ENCODE data around the gene GPATCH2L. TPM values are rescaled to one million over a fixed set of nuclear protein-coding genes. Genes with fewer than 3 reads are reported as not detected.

The GPATCH2L gene
- total RNA-seq, 1 experiment from 2014 or later, result 76.7 TPM

- H4K20me1 ChIP-seq (ENCODE audit: control insufficient read depth, insufficient read depth, insufficient read length), result no peaks in the 10 kb centered on the region
- no peak overlapping the region for H3K56ac ChIP-seq (ENCODE audit: insufficient read length, low read depth, low read length)
- peaks cover 4% of the 10 kb centered on the region for H3K23me2 ChIP-seq (ENCODE audit: insufficient read length, low read depth, low read length, poor library complexity, severe bottlenecking)
- H3K4me1 ChIP-seq (ENCODE audit: insufficient read depth, low read length), result no peaks in the 10 kb centered on the region
- TF ChIP-seq CTCF (conservative IDR thresholded peaks at IDR 0.05), result no peak
- Mint-ChIP-seq H3K27me3 (ENCODE audit: low read depth) (peaks cover 59% of the 10 kb centered on the region), H3K36me3 (ENCODE audit: insufficient read depth in 1 of 3, low read depth in 3 of 3) (no peaks in the 10 kb centered on the region; a peak in 1 of 7 replicates), H3K27ac (no peak overlapping the region), H3K9me3 (peaks cover 3 to 10% of the 10 kb centered on the region in 2 experiments), H3K4me3 (no peak overlapping the region), H3K4me1 (peaks cover 8 to 10% of the 10 kb centered on the region in 2 experiments; a peak in 3 of 4 replicates)
- H3K4me2 ChIP-seq (ENCODE audit: insufficient read depth, insufficient read length, low read length), result no peak overlapping the region
- H2AFZ ChIP-seq (ENCODE audit: low read length), result no peak overlapping the region
- H4K5ac ChIP-seq (ENCODE audit: insufficient read length, low read depth, low read length), result no peak overlapping the region
- H3K27ac ChIP-seq (ENCODE audit: insufficient read length, low read depth, low read length), result no peak overlapping the region
- no peak overlapping the region for H2BK120ac ChIP-seq (ENCODE audit: low read depth, low read length, poor library complexity, severe bottlenecking)
- H3K14ac ChIP-seq (ENCODE audit: insufficient read depth, low read length), result no peak overlapping the region
- H3K79me2 ChIP-seq (ENCODE audit: insufficient read depth, low read length), result no peaks in the 10 kb centered on the region
- no peak overlapping the region for H2AK5ac ChIP-seq (ENCODE audit: insufficient read length, low read length)
- H2BK12ac ChIP-seq (ENCODE audit: insufficient read length, low read depth, low read length), result no peak overlapping the region
- no CpG with 5 or more reads among the region's 2 CpGs for WGBS (ENCODE audit: extremely low coverage, insufficient read length, low lambda C conversion rate)
- no peak overlapping the region for H2BK15ac ChIP-seq (ENCODE audit: low read depth, low read length)
- H3K4ac ChIP-seq (ENCODE audit: low read depth, low read length), result no peak overlapping the region
- H3K9ac ChIP-seq (ENCODE audit: extremely low read depth, insufficient read length, low read length), result no peak overlapping the region
- H3K27me3 ChIP-seq (ENCODE audit: insufficient read depth, low read length), result peaks cover 8% of the 10 kb centered on the region; the same call in 1 of the 2 replicates
- no peak overlapping the region for H2BK20ac ChIP-seq (ENCODE audit: low read depth, low read length, poor library complexity, severe bottlenecking)
- no peak overlapping the region for H3K23ac ChIP-seq (ENCODE audit: insufficient read length, low read depth, low read length)
- no peaks in the 10 kb centered on the region for H3K79me1 ChIP-seq (ENCODE audit: insufficient read depth, low read depth, low read length, poor library complexity, severe bottlenecking)
- H3T11ph ChIP-seq (ENCODE audit: low read length), result no peak overlapping the region
- no peak overlapping the region for H3K18ac ChIP-seq (ENCODE audit: insufficient read length, low read depth, low read length)
- H3K9me3 ChIP-seq (ENCODE audit: control insufficient read depth, low read depth, low read length), result no peaks in the 10 kb centered on the region
- no peak overlapping the region for H4K8ac ChIP-seq (replicated peaks; ENCODE audit: insufficient read length, low read depth, low read length)
- H2BK5ac ChIP-seq (ENCODE audit: insufficient read length, low read length), result no peak overlapping the region
- H4K91ac ChIP-seq (ENCODE audit: insufficient read length, low read depth, low read length), result no peak overlapping the region
- no peak for DNase-seq
These were observed 8.1 kb upstream of the GPATCH2L start for GRCh38 chr14:76143642-76144041.

Measured in H9 (cell line).